ENCODE results near the gene CCDC187.

DNA sequence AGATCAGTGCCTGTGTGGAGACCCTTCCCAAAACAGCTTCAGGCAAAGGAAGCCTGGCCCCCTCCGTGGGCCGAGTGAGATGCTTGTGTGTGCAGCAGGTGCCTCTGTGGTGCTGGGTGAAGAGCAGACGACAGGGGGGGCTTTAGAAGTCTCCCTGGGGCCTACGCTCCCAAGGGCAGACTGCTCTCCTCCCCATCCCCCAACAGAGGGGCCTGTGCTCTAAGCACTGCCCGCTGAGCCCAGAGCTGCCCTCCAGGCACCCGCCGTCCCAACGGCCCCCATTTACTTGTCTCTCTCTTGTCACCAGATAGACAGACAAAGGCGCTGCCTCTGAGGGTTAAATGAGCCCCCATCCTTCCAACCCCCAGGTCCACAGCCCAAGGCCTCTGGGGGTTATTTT, 96.3 kb downstream of the CCDC187 start:
- TF ChIP-seq, protein P1, sequence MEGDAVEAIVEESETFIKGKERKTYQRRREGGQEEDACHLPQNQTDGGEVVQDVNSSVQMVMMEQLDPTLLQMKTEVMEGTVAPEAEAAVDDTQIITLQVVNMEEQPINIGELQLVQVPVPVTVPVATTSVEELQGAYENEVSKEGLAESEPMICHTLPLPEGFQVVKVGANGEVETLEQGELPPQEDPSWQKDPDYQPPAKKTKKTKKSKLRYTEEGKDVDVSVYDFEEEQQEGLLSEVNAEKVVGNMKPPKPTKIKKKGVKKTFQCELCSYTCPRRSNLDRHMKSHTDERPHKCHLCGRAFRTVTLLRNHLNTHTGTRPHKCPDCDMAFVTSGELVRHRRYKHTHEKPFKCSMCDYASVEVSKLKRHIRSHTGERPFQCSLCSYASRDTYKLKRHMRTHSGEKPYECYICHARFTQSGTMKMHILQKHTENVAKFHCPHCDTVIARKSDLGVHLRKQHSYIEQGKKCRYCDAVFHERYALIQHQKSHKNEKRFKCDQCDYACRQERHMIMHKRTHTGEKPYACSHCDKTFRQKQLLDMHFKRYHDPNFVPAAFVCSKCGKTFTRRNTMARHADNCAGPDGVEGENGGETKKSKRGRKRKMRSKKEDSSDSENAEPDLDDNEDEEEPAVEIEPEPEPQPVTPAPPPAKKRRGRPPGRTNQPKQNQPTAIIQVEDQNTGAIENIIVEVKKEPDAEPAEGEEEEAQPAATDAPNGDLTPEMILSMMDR (IDR thresholded peaks at IDR 0.05): no peak
- TF ChIP-seq EP300 (IDR thresholded peaks at IDR 0.05): no peak
- no peak for TF ChIP-seq POLR2A (IDR thresholded peaks at IDR 0.05)
- no peak for TF ChIP-seq POLR2AphosphoS5 (IDR thresholded peaks at IDR 0.05)
